WERI-Rb-1 (cell line): ENCODE measurements around the gene CALML5.

ENCODE experiments used
- DNase-seq: peaks from one replicate; pipeline ENCODE4 v3.0.0-alpha.2; 2020
- H3K27ac ChIP-seq: fragments of 250-450 bp; sonication (Bioruptor Pico); 2 replicates; pipeline ENCODE4 v1.5.1; 2020; ENCODE audit warnings: mild to moderate bottlenecking, moderate library complexity
- H3K27me3 ChIP-seq: fragments of 250-450 bp; sonication (Bioruptor Pico); 2 replicates; pipeline ENCODE4 v1.5.1; 2021; ENCODE audit warnings: mild to moderate bottlenecking, low read depth, moderate library complexity; ENCODE audit not compliant: insufficient read depth, severe bottlenecking
- H3K36me3 ChIP-seq: fragments of 250-450 bp; sonication (Bioruptor Pico); 2 replicates; pipeline ENCODE4 v1.5.1; 2020; ENCODE audit warnings: mild to moderate bottlenecking, moderate library complexity
- H3K4me3 ChIP-seq: 2 replicates; pipeline ENCODE4 v1.5.1; 2011; ENCODE audit warnings: low read depth, mild to moderate bottlenecking, control low read depth, low read length
- H3K9me3 ChIP-seq: fragments of 250-450 bp; sonication (Bioruptor Pico); 2 replicates; pipeline ENCODE4 v1.5.1; 2021; ENCODE audit warnings: mild to moderate bottlenecking, moderate library complexity; ENCODE audit not compliant: severe bottlenecking
- TF ChIP-seq, protein P1 (sequence below): IDR thresholded peaks from 2 replicates; pipeline ENCODE4 v1.5.1; 2011; ENCODE audit warnings: low read depth, mild to moderate bottlenecking, control low read depth, inconsistent platforms, low read length

Gene CALML5

GRCh38 chr10:5523796-5524574 lies 24.6 kb upstream of the CALML5 start:
- TF ChIP-seq, protein P1, sequence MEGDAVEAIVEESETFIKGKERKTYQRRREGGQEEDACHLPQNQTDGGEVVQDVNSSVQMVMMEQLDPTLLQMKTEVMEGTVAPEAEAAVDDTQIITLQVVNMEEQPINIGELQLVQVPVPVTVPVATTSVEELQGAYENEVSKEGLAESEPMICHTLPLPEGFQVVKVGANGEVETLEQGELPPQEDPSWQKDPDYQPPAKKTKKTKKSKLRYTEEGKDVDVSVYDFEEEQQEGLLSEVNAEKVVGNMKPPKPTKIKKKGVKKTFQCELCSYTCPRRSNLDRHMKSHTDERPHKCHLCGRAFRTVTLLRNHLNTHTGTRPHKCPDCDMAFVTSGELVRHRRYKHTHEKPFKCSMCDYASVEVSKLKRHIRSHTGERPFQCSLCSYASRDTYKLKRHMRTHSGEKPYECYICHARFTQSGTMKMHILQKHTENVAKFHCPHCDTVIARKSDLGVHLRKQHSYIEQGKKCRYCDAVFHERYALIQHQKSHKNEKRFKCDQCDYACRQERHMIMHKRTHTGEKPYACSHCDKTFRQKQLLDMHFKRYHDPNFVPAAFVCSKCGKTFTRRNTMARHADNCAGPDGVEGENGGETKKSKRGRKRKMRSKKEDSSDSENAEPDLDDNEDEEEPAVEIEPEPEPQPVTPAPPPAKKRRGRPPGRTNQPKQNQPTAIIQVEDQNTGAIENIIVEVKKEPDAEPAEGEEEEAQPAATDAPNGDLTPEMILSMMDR, result no peak
- H3K4me3 ChIP-seq, result no peak overlapping the region
- H3K27ac ChIP-seq, result no peak overlapping the region
- no peak for DNase-seq
- H3K36me3 ChIP-seq, result no peaks in the 10 kb centered on the region
- no peaks in the 10 kb centered on the region for H3K27me3 ChIP-seq
- no peaks in the 10 kb centered on the region for H3K9me3 ChIP-seq

DNA sequence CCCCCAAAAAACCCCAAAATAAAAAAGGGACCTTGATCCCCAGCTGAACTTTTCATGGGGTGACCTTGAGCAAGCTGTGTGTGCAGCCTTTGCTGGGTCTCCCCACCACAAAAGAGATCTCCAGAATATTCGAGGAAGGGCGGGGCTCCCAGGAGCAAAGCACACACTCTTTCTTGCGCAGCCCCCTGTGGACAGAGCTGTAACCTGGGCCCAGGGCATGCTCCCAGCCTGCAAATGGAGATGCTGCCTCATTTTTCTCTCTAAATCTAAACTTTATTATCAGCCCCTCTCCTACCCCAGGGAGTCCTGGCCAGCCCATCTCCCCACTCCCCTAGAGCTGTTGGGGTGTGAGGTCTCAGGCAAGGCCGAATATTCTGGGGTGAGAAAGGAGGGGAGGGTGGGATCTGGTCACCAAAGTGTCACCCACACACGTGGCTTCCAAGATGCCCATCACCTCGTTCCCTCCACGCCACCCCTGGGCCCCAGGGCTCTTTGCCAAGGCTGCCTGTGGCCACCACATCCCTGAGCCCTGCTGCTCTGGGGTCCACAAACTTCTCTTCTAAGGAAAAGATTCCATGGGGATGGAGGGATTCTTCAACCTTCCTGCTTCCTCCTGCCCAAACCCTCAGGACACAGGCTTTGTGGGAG lies 23.7 kb upstream of the CALML5 start:
- no peak for DNase-seq
- Histone ChIP-seq H3K4me3 (no peak overlapping the region), H3K9me3 (no peaks in the 10 kb centered on the region), H3K36me3 (no peaks in the 10 kb centered on the region), H3K27me3 (no peaks in the 10 kb centered on the region), H3K27ac (no peak overlapping the region)
- TF ChIP-seq, protein P1, result no peak

DNA sequence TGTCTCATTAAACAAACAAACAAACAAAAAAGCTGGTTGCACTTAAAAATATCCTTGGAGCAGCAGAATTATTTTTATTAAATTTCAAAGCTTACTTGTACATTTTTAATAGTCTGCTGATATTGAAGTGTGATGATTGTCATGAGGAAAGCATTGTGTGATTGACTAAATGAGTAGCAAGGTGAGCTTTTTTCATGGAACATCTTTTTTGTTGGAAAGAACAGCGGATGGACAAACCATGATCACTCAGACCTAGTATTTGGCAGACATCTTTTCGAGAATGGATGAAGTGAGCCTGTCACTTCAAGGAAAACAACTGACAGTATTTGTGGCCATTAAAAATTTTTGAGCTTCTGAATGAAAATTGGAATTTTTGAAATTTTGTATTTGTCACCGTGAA lies 19.7 kb upstream of the CALML5 start:
- no peaks in the 10 kb centered on the region for H3K9me3 ChIP-seq
- no peak overlapping the region for H3K4me3 ChIP-seq
- TF ChIP-seq, protein P1, result no peak
- H3K36me3 ChIP-seq, result no peaks in the 10 kb centered on the region
- H3K27ac ChIP-seq, result no peak overlapping the region
- no peak for DNase-seq
- H3K27me3 ChIP-seq, result no peaks in the 10 kb centered on the region

- H3K4me3 ChIP-seq, result no peak overlapping the region
- no peaks in the 10 kb centered on the region for H3K27me3 ChIP-seq
- TF ChIP-seq, protein P1, result no peak
- no peak for DNase-seq
- no peaks in the 10 kb centered on the region for H3K36me3 ChIP-seq
- no peak overlapping the region for H3K27ac ChIP-seq
- H3K9me3 ChIP-seq, result no peaks in the 10 kb centered on the region
These were observed 18.8 kb upstream of the CALML5 start for GRCh38 chr10:5518143-5518542.

DNA sequence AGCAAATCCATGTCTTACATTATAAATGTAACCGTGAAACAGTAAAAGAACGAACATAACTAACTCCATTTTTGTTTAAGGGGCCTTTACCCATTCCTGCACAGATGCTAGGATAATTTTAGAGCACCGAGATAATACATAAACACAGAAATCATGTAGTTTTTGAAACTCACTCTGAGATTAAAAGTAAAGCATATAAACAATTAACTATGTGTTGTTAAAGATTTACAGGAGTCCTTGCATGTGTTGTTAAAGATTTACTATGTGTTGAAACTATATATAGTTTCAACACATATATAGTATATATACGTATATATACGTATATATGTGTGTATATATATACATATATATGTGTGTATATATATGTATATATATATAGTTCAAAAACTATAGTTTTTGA lies 18.2 kb upstream of the CALML5 start:
- no peak overlapping the region for H3K27ac ChIP-seq
- H3K4me3 ChIP-seq, result no peak overlapping the region
- no peak for DNase-seq
- no peaks in the 10 kb centered on the region for H3K36me3 ChIP-seq
- H3K27me3 ChIP-seq, result no peaks in the 10 kb centered on the region
- TF ChIP-seq, protein P1, result no peak
- no peaks in the 10 kb centered on the region for H3K9me3 ChIP-seq
